ENCODE results near the gene D2HGDH. TPM values are rescaled to one million over a fixed set of nuclear protein-coding genes. Genes with fewer than 3 reads are reported as not detected.
"Not testable (repeated sequence)": the region's sequence is repeated elsewhere in the genome, so short reads cannot be mapped to it uniquely, and the experiment has no call there.

Gene D2HGDH
- total RNA-seq, 1 donor from 2014 or later: 45.5 TPM

GRCh38 chr2:241817126-241817820, 82.8 kb downstream of the D2HGDH start:
- ATAC-seq: no peak
- DNase-seq (ENCODE audit: low spot score): no peak

- not testable (repeated sequence) for ATAC-seq; DNase-seq (ENCODE audit: low spot score)
Observed at GRCh38 chr2:241817821-241818215, 83.4 kb downstream of the D2HGDH start.

Other genes with a start within 250 kb of the D2HGDH start
- gene STK25, start 226.0 kb upstream of the D2HGDH start, total RNA-seq: 65.5 TPM
- gene BOK, start 175.9 kb upstream of the D2HGDH start, total RNA-seq: 95.8 TPM
- 29.1 TPM for gene THAP4, start 97.5 kb upstream of the D2HGDH start, total RNA-seq
- 41.5 TPM for gene ATG4B, start 96.9 kb upstream of the D2HGDH start, total RNA-seq
- gene DTYMK, start 47.8 kb upstream of the D2HGDH start, total RNA-seq: 11.5 TPM
- 20.7 TPM for gene ING5, start 32.6 kb upstream of the D2HGDH start, total RNA-seq
- 0.55 TPM for gene GAL3ST2, start 42.2 kb downstream of the D2HGDH start, total RNA-seq
- gene NEU4, start 74.6 kb downstream of the D2HGDH start, total RNA-seq: 109 TPM
- 0.18 TPM for gene PDCD1, start 124.3 kb downstream of the D2HGDH start, total RNA-seq
- not detected for gene RTP5, start 135.1 kb downstream of the D2HGDH start, total RNA-seq

All from left lobe of liver (tissue), 2 donors.